ENCODE measurements around the gene NXNL1. TPM values are rescaled to one million over a fixed set of nuclear protein-coding genes. Genes with fewer than 3 reads are reported as not detected.
"Not testable (repeated sequence)": the region's sequence is repeated elsewhere in the genome, so short reads cannot be mapped to it uniquely, and the experiment has no call there.

Gene NXNL1
- total and polyA plus RNA-seq, 9 donors: not detected

DNA sequence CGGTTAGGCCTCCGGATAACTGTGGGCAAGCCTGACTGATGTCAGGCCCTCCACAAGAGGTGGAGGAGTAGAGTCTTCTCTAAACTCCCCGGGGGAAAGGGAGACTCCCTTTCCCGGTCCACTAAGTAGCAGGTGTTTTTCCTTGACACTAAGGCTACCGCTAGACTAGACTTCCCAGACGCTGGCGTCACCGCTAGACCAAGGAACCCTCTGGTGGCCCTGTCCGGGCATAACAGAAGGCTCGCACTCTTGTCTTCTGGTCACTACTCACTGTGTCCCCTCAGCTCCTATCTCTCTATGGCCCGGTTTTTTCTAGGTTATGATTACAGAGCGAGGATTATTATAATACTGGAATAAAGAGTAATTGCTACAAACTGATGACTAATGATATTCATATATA is 38.3 kb upstream of the NXNL1 start:
- not testable (repeated sequence) for H3K27me3 ChIP-seq (ENCODE audit: control insufficient read depth, insufficient read depth, low read length); H3K9me3 ChIP-seq (replicated peaks; ENCODE audit: control insufficient read depth, low read depth, low read length); H3K4me3 ChIP-seq (ENCODE audit: low read length); DNase-seq; H3K27ac ChIP-seq (ENCODE audit: low read length)
- H3K36me3 ChIP-seq (ENCODE audit: control insufficient read depth, insufficient read depth, low read length): peaks cover 19% of the 10 kb centered on the region
- WGBS (ENCODE audit: insufficient coverage): 61% methylated on average over 6 of the region's 12 CpGs
- peaks cover 16% of the 10 kb centered on the region for H3K4me1 ChIP-seq (ENCODE audit: control insufficient read depth, insufficient read depth, low read length)

- Histone ChIP-seq H3K4me1 (ENCODE audit: control insufficient read depth, insufficient read depth, low read length) (peaks cover 16% of the 10 kb centered on the region), H3K9me3 (replicated peaks; ENCODE audit: control insufficient read depth, low read depth, low read length) (no peaks in the 10 kb centered on the region), H3K4me3 (ENCODE audit: low read length) (no peak overlapping the region), H3K27ac (ENCODE audit: low read length) (no peak overlapping the region), H3K27me3 (ENCODE audit: control insufficient read depth, insufficient read depth, low read length) (no peaks in the 10 kb centered on the region), H3K36me3 (ENCODE audit: control insufficient read depth, insufficient read depth, low read length) (peaks cover 15% of the 10 kb centered on the region)
- no peak for DNase-seq
- 28% methylated on average over 37 of the region's 41 CpGs for WGBS (ENCODE audit: insufficient coverage)
Measured at GRCh38 chr19:17497149-17497798, 36.5 kb upstream of the NXNL1 start.

GRCh38 chr19:17496337-17496997 is 35.7 kb upstream of the NXNL1 start:
- Histone ChIP-seq H3K27ac (ENCODE audit: low read length) (no peak overlapping the region), H3K27me3 (ENCODE audit: control insufficient read depth, insufficient read depth, low read length) (no peaks in the 10 kb centered on the region), H3K4me1 (ENCODE audit: control insufficient read depth, insufficient read depth, low read length) (peaks cover 16% of the 10 kb centered on the region), H3K36me3 (ENCODE audit: control insufficient read depth, insufficient read depth, low read length) (peaks cover 15% of the 10 kb centered on the region), H3K4me3 (ENCODE audit: low read length) (no peak overlapping the region), H3K9me3 (replicated peaks; ENCODE audit: control insufficient read depth, low read depth, low read length) (no peaks in the 10 kb centered on the region)
- DNase-seq: peak; percentile 52
- 29% methylated on average over 13 of the region's 14 CpGs for WGBS (ENCODE audit: insufficient coverage)

GRCh38 chr19:17495639-17496296 is 35.0 kb upstream of the NXNL1 start:
- H3K27ac ChIP-seq (ENCODE audit: low read length): no peak overlapping the region
- DNase-seq: peak; percentile 55
- no peaks in the 10 kb centered on the region for H3K9me3 ChIP-seq (replicated peaks; ENCODE audit: control insufficient read depth, low read depth, low read length)
- peaks cover 16% of the 10 kb centered on the region for H3K4me1 ChIP-seq (ENCODE audit: control insufficient read depth, insufficient read depth, low read length)
- 24% methylated on average over 7 of the region's 9 CpGs for WGBS (ENCODE audit: insufficient coverage)
- H3K36me3 ChIP-seq (ENCODE audit: control insufficient read depth, insufficient read depth, low read length): peaks cover 11% of the 10 kb centered on the region
- no peak overlapping the region for H3K4me3 ChIP-seq (ENCODE audit: low read length)
- H3K27me3 ChIP-seq (ENCODE audit: control insufficient read depth, insufficient read depth, low read length): no peaks in the 10 kb centered on the region

- Histone ChIP-seq H3K27ac (ENCODE audit: low read length) (peak overlapping the region; percentile 3), H3K27me3 (ENCODE audit: control insufficient read depth, insufficient read depth, low read length) (no peaks in the 10 kb centered on the region), H3K36me3 (ENCODE audit: control insufficient read depth, insufficient read depth, low read length) (peaks cover 15% of the 10 kb centered on the region), H3K4me3 (ENCODE audit: low read length) (no peak overlapping the region), H3K4me1 (ENCODE audit: control insufficient read depth, insufficient read depth, low read length) (peaks cover 18% of the 10 kb centered on the region), H3K9me3 (replicated peaks; ENCODE audit: control insufficient read depth, low read depth, low read length) (no peaks in the 10 kb centered on the region)
- DNase-seq: no peak
- WGBS (ENCODE audit: insufficient coverage): no CpG with 5 or more reads among the region's 5 CpGs
Measured at GRCh38 chr19:17491287-17491686, 30.6 kb upstream of the NXNL1 start.

DNA sequence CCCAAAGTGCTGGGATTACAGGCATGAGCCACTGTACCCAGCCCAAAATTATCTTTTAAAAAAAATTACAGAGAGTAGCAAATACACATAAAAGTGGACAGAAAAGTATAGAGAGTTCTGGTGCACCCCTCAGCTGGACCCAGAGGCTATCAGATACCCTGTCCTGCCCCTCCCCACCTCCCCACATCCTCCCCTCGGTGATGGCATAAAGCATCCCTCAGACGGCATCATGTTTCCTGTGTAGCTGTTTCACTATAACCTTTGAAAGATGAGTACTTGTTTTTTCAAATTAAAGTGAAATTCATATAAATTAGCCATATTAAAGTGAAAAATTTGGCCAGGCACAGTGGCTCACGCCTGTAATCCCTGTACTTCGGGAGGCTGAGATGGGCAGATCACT is 29.7 kb upstream of the NXNL1 start:
- Histone ChIP-seq H3K36me3 (ENCODE audit: control insufficient read depth, insufficient read depth, low read length) (peaks cover 19% of the 10 kb centered on the region), H3K27me3 (ENCODE audit: control insufficient read depth, insufficient read depth, low read length) (no peaks in the 10 kb centered on the region), H3K4me3 (ENCODE audit: low read length) (no peak overlapping the region), H3K27ac (ENCODE audit: low read length) (no peak overlapping the region), H3K4me1 (ENCODE audit: control insufficient read depth, insufficient read depth, low read length) (peaks cover 10% of the 10 kb centered on the region), H3K9me3 (replicated peaks; ENCODE audit: control insufficient read depth, low read depth, low read length) (no peaks in the 10 kb centered on the region)
- WGBS (ENCODE audit: insufficient coverage): no CpG with 5 or more reads among the region's 4 CpGs
- DNase-seq: no peak

DNA sequence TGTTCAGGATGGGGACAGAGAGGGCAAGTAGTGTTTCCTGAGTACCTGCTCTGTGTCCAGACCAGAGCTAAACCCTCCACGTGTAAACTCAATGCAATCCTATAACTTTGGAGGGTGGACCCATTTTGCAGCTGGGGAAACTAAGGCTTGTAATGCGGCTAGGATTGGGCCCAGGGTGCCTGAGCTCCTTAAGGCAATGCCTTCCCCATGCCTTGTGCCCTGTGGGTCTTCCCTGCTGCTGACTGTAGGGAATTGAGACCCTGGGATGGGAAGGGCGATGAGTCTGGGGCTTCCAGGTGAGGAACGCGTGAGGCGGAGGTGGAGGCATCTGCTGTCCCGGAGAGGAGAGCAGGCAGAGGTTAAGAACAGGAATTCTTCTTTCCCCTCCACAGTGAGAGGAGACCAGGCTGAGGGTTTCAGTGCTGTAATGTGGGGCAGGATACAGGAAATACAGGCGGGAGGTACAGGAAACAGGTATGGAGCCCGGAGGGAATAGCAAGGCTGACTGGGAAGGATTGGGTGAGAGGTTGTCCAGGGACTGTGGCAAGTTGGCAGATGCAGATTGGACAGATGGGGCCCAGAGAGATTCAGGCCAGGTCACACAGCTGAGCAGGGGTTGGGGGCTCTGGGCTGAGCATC is 28.8 kb upstream of the NXNL1 start:
- Histone ChIP-seq H3K27ac (ENCODE audit: low read length) (peak overlapping the region; percentile 51), H3K27me3 (ENCODE audit: control insufficient read depth, insufficient read depth, low read length) (no peaks in the 10 kb centered on the region), H3K4me1 (ENCODE audit: control insufficient read depth, insufficient read depth, low read length) (peaks cover 10% of the 10 kb centered on the region), H3K9me3 (replicated peaks; ENCODE audit: control insufficient read depth, low read depth, low read length) (no peaks in the 10 kb centered on the region), H3K36me3 (ENCODE audit: control insufficient read depth, insufficient read depth, low read length) (peaks cover 19% of the 10 kb centered on the region), H3K4me3 (ENCODE audit: low read length) (no peak overlapping the region)
- 69% methylated on average over 4 of the region's 9 CpGs for WGBS (ENCODE audit: insufficient coverage)
- no peak for DNase-seq

DNA sequence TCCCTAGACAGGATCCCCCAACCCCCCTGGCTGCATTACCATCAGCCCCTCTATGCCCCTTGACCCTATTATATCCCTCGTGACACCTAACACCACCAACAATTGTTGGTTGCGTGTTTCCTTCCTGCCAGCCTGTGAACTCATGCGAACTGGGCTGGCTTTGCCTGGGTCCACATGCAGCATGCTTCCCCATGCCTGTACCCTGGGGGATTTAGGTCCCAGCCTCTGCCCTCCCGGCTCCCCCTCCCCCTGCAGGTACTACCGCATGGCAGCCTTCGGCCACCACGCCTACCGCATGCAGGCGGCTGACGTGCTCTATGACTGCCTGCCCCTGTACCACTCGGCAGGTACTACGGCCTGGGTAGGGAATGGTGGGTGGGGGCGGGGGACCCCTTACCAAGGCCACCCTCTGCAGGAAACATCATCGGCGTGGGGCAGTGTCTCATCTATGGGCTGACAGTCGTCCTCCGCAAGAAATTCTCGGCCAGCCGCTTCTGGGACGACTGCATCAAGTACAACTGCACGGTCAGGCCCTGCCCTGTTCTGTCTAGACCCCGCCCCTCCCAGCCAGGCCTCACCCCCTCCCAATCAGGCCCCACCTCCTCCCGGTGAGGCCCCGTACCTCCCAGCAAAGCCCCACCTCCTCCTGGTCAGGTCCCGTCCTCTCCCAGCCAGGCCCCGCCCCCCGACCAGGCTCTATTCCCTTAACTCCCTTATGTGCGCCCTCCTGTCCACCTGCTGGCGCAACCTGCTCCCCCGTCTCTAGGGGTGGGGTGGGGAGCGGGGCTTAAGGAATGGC is 28.1 kb upstream of the NXNL1 start:
- Histone ChIP-seq H3K27ac (ENCODE audit: low read length) (peak overlapping the region; percentile 20), H3K27me3 (ENCODE audit: control insufficient read depth, insufficient read depth, low read length) (no peaks in the 10 kb centered on the region), H3K36me3 (ENCODE audit: control insufficient read depth, insufficient read depth, low read length) (peaks cover 19% of the 10 kb centered on the region), H3K9me3 (replicated peaks; ENCODE audit: control insufficient read depth, low read depth, low read length) (no peaks in the 10 kb centered on the region), H3K4me3 (ENCODE audit: low read length) (no peak overlapping the region), H3K4me1 (ENCODE audit: control insufficient read depth, insufficient read depth, low read length) (peaks cover 10% of the 10 kb centered on the region)
- DNase-seq: peak; percentile 49
- WGBS (ENCODE audit: insufficient coverage): 26% methylated on average over 15 of the region's 31 CpGs

- H3K27me3 ChIP-seq (ENCODE audit: control insufficient read depth, insufficient read depth, low read length): no peaks in the 10 kb centered on the region
- H3K36me3 ChIP-seq (ENCODE audit: control insufficient read depth, insufficient read depth, low read length): peaks cover 19% of the 10 kb centered on the region
- no peak overlapping the region for H3K4me3 ChIP-seq (ENCODE audit: low read length)
- 59% methylated on average over 15 of the region's 18 CpGs for whole genome bisulfite sequencing (ENCODE audit: insufficient coverage)
- no peak overlapping the region for H3K27ac ChIP-seq (ENCODE audit: low read length)
- DNase-seq: no peak
- peaks cover 10% of the 10 kb centered on the region for H3K4me1 ChIP-seq (ENCODE audit: control insufficient read depth, insufficient read depth, low read length)
- H3K9me3 ChIP-seq (replicated peaks; ENCODE audit: control insufficient read depth, low read depth, low read length): no peaks in the 10 kb centered on the region
Measured at GRCh38 chr19:17487284-17488121, 26.8 kb upstream of the NXNL1 start.

Measured in muscle of leg (tissue), 11 donors.